ENCODE data around the gene PRMT2.
A peak's percentile ranks its signal among the peaks of the same experiment; 100 is the strongest.
"Not testable (repeated sequence)": the region's sequence is repeated elsewhere in the genome, so short reads cannot be mapped to it uniquely, and the experiment has no call there.

PRMT2 gene

DNA sequence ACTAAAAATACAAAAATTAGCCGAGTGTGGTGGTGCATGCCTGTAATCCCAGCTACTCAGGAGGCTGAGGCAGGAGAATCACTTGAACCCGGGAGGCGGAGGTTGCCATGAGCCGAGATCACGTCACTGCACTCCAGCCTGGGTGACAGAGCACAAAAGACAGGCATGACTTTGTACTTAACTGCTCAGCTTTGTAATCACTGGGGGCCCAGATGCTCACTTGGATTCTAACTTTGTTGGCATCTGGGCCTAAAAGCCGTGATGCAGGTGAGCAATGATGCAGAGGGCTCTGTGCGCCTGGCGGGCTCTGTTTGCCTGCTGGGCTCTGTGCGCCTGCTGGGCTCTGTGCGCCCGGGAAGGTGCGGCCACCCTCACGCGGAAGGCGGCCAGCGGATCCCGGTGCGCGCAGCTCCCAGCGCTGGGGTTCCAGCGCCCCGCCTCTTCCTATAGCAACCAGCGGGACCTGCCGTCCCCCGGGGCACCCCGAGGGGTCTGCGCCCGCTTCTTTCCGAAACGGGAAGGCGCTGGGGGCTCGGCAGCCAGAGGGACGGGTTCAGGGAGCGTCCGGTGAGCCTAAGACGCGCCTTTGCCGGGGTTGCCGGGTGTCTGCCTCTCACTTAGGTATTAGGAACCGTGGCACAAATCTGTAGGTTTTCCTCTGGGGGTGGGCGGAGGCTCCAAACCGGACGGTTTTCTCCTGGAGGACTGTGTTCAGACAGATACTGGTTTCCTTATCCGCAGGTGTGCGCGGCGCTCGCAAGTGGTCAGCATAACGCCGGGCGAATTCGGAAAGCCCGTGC is 31.7 kb downstream of the PRMT2 start:
- TF ChIP-seq, protein P1, sequence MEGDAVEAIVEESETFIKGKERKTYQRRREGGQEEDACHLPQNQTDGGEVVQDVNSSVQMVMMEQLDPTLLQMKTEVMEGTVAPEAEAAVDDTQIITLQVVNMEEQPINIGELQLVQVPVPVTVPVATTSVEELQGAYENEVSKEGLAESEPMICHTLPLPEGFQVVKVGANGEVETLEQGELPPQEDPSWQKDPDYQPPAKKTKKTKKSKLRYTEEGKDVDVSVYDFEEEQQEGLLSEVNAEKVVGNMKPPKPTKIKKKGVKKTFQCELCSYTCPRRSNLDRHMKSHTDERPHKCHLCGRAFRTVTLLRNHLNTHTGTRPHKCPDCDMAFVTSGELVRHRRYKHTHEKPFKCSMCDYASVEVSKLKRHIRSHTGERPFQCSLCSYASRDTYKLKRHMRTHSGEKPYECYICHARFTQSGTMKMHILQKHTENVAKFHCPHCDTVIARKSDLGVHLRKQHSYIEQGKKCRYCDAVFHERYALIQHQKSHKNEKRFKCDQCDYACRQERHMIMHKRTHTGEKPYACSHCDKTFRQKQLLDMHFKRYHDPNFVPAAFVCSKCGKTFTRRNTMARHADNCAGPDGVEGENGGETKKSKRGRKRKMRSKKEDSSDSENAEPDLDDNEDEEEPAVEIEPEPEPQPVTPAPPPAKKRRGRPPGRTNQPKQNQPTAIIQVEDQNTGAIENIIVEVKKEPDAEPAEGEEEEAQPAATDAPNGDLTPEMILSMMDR (IDR thresholded peaks at IDR 0.05; ENCODE audit: low read depth, low read length, missing control alignments) = no peak
- H3K4me3 ChIP-seq (replicated peaks; ENCODE audit: low read depth, low read length) = peak overlapping the region; percentile 62
- DNase-seq (ENCODE audit: extremely low read depth, low read depth) = no peak

DNA sequence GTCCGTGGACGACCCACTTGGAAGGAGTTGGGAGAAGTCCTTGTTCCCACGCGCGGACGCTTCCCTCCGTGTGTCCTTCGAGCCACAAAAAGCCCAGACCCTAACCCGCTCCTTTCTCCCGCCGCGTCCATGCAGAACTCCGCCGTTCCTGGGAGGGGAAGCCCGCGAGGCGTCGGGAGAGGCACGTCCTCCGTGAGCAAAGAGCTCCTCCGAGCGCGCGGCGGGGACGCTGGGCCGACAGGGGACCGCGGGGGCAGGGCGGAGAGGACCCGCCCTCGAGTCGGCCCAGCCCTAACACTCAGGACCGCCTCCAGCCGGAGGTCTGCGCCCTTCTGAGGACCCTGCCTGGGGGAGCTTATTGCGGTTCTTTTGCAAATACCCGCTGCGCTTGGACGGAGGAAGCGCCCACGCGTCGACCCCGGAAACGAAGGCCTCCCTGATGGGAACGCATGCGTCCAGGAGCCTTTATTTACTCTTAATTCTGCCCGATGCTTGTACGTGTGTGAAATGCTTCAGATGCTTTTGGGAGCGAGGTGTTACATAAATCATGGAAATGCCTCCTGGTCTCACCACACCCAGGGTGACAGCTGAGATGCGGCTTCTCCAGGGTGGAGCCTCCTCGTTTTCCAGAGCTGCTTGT is 32.4 kb downstream of the PRMT2 start:
- H3K4me3 ChIP-seq (replicated peaks; ENCODE audit: low read depth, low read length) = peak overlapping the region; percentile 62
- peak; percentile 49 for DNase-seq (ENCODE audit: extremely low read depth, low read depth)
- TF ChIP-seq, protein P1 (IDR thresholded peaks at IDR 0.05; ENCODE audit: low read depth, low read length, missing control alignments) = no peak

DNA sequence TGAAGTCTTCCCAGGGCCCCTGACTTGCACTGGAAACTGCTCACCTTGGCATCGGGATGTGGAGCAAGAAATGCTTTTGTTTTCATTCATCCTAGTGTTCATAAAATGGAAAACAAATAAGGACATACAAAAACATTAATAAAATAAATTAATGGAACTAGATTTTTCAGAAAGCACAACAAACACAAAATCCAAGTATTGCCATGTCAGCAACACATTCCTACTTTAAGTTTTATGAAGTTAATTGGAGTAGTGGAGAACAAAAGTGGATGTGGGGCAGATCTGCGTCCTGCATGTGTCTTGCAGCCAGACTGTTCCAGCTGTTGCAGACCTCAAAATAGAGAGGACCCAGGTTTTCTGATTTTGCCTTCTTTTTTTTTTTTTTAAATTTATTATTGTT is 32.9 kb downstream of the PRMT2 start:
- TF ChIP-seq, protein P1 (IDR thresholded peaks at IDR 0.05; ENCODE audit: low read depth, low read length, missing control alignments) = no peak
- H3K4me3 ChIP-seq (replicated peaks; ENCODE audit: low read depth, low read length) = peak overlapping the region; percentile 62
- no peak for DNase-seq (ENCODE audit: extremely low read depth, low read depth)

DNA sequence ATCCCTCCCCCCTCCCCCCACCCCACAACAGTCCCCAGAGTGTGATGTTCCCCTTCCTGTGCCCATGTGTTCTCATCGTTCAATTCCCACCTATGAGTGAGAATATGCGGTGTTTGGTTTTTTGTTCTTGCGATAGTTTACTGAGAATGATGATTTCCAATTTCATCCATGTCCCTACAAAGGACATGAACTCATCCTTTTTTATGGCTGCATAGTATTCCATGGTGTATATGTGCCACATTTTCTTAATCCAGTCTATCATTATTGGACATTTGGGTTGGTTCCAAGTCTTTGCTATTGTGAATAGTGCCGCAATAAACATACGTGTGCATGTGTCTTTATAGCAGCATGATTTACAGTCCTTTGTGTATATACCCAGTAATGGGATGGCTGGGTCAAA is 33.4 kb downstream of the PRMT2 start:
- not testable (repeated sequence) for DNase-seq (ENCODE audit: extremely low read depth, low read depth); H3K4me3 ChIP-seq (replicated peaks; ENCODE audit: low read depth, low read length)

DNA sequence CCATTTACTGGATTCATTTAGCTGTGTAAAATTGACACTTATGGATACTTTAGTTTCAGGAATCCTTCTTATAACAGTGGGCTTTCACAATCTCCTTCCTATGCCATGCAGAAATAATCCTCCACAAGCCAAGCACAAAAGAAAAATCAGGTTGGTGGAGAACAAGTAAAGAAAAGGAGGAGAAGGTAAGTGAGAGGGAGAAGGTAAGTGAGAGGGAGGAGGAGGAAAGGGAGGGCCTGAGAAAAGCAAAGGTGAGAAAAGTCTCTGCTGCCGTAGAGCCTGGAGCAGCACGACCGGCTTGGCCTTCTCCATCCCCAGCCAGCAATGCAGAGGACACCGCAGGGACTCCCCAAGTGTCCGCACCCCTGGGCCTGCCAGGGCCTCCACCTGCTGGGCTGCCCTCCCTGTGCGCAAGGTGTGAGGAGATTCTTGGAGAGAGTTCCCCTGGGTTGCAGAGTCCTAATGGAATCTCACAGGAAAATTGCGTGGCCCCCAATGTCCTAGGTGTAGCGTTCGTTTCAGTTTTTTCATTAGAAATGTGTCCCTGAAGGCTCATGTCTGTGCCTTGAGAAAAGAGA is 39.0 kb downstream of the PRMT2 start:
- DNase-seq (ENCODE audit: extremely low read depth, low read depth) = no peak
- TF ChIP-seq, protein P1 (IDR thresholded peaks at IDR 0.05; ENCODE audit: low read depth, low read length, missing control alignments) = no peak
- H3K4me3 ChIP-seq (replicated peaks; ENCODE audit: low read depth, low read length) = no peak overlapping the region

DNA sequence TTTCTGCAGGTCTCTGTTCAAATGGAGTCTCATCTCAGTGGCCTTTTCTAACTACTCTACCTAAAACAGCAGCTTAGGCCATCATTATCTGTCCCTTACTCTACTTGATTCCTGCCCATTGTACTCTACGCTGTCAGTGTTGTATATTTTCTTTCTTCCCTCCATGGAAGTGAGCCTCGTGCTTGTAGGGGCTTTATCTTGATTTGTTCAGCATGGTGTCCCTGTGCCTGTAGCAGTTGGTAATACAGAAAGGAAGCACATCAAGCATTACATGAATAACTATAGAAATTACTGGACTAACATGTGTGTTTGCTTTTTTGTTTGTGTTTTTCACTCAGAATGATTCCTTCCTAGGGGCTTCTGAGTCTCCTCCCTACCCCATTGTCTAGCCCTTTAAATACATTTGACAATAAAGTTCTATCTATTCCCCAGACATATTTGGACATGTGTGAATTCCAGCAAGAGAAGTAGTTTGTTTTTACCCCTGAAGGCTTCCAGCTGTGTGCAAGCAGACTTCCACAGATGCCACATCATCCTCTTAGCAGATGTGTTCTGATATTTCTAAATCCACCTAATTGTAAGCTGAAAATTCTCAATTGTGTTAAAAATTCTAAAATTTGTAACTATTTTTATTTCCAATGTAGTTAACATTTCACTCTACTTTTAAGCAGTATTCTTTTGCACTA is 40.3 kb downstream of the PRMT2 start:
- no peak overlapping the region for H3K4me3 ChIP-seq (replicated peaks; ENCODE audit: low read depth, low read length)
- TF ChIP-seq, protein P1 (IDR thresholded peaks at IDR 0.05; ENCODE audit: low read depth, low read length, missing control alignments) = no peak
- no peak for DNase-seq (ENCODE audit: extremely low read depth, low read depth)

DNA sequence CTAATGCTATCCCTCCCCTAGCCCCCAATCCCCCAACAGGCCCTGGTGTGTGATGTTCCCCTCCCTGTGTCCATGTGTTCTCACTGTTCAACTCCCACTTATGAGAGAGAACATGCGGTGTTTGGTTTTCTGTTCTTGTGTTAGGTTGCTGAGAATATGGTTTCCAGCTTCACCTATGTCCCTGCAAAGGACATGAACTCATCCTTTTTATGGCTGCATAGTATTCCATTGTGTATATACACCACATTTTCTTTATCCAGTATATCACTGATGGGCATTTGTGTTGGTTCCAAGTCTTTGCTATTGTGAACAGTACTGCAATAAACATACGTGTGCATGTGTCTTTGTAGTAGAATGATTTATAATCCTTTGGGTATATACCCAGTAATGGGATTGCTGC is 41.1 kb downstream of the PRMT2 start:
- not testable (repeated sequence) for H3K4me3 ChIP-seq (replicated peaks; ENCODE audit: low read depth, low read length); DNase-seq (ENCODE audit: extremely low read depth, low read depth)

DNA sequence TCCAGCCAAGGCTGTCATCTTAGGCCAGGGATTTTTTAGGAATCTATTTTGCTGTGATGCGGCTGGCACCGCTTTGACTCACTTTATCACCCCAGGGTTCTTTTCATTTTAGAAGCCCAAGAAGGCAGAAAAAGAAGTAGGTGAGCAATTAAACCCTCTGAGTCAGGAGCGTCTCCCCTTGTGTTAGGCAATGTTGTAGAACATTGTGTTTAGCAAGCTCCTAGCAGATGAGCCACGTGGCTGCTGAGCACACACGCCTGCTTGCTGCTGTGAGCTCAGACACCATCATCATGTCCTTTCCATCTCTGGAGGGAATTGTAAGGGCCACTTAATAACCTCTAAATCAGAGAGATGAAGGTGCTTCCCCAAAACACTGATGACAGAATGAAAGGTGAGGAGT is 46.1 kb downstream of the PRMT2 start:
- not testable (repeated sequence) for DNase-seq (ENCODE audit: extremely low read depth, low read depth); H3K4me3 ChIP-seq (replicated peaks; ENCODE audit: low read depth, low read length)

DNA sequence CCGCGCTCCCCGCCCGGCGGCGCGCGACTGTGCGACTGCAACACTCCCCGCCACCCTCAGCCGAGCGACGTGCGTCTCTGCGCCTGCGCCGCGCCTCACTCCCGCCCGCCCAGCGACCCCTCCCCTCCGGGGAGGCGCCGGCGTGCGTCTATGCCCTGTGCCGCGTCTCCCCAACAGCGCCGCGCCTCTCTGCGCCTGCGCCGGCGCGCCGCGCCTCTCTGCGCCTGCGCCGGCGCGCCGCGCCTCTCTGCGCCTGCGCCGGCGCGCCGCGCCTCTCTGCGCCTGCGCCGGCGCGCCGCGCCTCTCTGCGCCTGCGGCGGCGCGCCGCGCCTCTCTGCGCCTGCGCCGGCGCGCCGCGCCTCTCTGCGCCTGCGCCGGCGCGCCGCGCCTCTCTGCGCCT is 63.2 kb downstream of the PRMT2 start:
- not testable (repeated sequence) for DNase-seq (ENCODE audit: extremely low read depth, low read depth)

DNA sequence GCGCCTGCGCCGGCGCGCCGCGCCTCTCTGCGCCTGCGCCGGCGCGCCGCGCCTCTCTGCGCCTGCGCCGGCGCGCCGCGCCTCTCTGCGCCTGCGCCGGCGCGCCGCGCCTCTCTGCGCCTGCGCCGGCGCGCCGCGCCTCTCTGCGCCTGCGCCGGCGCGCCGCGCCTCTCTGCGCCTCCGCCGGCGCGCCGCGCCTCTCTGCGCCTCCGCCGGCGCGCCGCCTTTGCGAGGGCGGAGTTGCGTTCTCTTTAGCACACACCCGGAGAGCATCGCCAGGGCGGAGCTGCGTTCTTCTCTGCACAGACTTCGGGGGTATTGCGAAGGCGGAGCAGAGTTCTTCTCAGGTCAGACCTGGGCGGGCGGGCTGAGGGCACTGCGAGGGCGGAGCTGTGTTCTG is 63.6 kb downstream of the PRMT2 start:
- not testable (repeated sequence) for DNase-seq (ENCODE audit: extremely low read depth, low read depth); H3K4me3 ChIP-seq (replicated peaks; ENCODE audit: low read depth, low read length)

More for the DNA sequence above, 63.2 kb downstream of the PRMT2 start:
- H3K4me3 ChIP-seq (replicated peaks; ENCODE audit: low read depth, low read length) = not testable (repeated sequence)

Data from HFF-Myc (cell line).